GM19467 (cell line): Measurements from ENCODE around the gene IL1RAPL2.

ENCODE experiments used
- ATAC-seq: cut with Tn5 transposase; IDR thresholded peaks from one replicate; pipeline ENCODE4 v1.9.1; 2021; ENCODE audit warnings: mild to moderate bottlenecking, moderate library complexity; ENCODE audit not compliant: unreplicated experiment

IL1RAPL2 gene

DNA sequence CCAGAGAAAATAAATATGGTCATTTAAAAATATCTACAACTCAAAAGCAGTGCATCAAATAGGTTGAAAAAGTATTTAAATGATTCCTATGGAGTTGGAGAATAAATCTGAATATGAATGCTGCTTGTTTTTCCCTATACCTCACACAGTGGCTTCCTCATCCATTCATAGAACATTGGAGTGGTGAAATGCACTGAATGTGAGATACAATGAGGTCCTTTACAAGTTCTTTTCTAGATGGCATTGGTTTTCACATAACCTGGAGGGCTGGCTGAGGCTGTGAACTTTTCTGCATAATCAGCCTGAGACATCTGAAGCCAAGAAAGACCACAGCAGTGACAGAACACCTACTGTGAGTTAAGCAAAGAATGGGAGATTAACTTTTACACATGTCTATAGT, 977.3 kb downstream of the IL1RAPL2 start:
- no peak for ATAC-seq

DNA sequence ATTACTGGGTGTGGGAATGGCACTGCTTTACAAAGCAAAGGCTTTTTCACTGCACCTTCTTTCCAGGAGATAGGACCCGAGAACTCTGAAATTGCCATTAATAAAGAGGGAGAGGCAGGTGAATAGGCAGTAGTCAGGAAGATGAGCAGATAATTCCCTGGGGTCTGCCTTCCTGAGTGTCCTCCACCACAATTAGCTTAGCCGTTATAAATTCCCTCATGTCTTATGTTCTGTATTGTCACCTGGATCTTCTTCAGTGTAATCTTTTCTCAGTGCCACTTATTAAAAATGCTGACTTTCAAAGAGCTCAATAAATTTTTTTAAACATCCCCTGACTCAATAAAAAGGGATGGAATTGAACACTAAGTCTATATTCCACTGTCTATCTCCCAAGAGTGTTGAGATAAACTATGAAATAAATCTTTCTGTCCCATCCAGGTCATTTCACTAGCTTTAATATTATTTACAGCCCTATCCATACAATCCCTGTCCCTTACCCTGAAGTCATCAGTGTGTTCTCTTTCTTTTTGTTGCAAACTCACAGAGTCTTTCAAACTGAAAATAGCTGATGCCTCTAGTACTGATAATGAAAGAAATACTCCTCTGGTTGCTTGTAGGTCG, 984.2 kb downstream of the IL1RAPL2 start:
- no peak for ATAC-seq

DNA sequence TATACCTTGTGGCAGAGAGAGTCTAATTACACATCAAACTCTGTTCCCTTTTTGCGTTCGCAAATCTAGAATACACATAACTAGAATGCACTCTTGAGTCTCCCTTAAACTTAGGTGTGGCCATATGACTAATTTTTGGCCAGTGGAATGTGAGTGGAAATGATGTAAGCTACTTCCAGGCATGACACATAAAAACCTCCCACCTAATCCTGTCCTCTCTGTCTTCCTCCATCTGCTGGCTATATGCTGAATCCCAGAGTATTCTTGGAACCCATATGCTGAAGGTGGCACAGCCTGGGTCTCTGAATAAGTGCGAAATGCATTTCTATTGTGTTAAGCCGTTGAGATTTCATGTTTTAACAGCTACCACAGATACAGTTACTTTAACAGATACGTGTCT, 986.4 kb downstream of the IL1RAPL2 start:
- ATAC-seq, result no peak

DNA sequence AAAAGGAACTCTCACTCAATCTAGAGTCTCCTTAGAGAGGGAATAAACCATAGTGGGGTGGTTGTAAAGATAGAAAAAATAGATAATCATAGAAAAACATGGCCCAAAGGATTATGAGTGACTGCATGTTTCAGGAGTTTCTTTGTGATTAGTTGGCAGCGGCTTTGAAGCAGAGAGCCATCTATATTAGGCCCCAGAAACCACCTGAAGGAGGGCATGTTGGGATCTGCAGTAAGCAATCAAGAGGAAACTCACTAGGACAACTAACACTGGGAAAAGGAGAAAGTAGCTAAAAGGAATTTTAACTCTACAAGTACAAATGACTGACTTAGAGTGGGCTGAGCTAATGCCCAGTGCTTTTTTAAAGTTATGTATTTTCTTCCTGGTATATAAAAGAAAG, 987.1 kb downstream of the IL1RAPL2 start:
- ATAC-seq, result no peak

DNA sequence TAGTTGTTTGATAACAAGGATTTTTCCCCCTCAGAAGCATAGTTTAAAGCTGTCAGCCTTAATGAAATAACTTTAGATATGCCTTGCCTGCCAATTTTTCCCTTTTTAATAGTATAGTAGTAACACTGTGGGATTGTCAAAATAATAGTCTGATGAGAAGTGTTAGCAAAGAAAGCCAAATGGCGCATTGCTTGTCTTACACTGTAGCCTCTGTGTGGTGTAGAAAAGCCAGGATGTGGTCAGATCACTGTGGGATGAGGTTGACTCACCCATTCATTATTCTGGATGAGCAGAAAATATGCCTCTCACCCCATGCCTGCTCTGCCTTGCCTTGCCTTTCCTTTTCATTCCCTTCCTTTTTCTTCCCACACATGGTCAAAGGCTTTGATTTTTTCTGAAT, 998.5 kb downstream of the IL1RAPL2 start:
- ATAC-seq, result no peak

DNA sequence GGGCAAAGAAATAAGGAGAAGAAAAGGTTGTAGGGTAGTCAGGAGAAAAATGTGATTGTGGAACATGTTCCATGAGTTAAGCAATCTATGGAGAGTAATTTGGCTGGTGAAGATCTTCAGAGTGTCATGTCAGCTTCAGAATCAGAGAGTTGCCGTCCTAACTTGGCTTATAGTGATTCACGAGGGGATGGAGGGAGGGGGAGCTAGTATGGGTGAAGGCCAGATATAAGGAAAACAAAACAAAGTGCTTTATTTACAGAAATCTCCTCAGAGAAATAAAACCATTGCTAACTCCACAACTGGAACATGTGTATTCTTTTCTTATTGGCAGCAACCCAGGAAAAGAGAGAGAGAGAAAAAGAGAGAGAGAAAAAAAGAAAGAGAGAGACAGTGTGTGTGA, 999.9 kb downstream of the IL1RAPL2 start:
- no peak for ATAC-seq

DNA sequence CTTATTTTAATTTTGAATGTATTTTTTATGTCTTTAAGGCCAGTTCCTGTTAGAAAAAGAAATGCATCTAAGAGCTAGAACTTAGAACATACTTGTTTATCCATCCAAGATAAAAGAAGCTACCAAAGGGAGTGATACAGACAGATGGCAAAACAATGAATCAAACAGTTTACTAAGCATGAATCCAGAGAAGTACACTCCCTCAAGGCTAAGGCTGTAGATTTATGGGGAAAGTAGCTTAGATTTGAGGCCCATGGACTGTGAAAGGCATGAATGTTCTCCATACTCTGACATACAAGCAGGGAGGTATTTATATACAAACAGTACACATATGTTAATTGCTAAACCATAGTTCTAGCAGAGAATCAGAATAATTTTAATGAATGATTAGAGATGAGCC, 1001.1 kb downstream of the IL1RAPL2 start:
- ATAC-seq, result no peak

DNA sequence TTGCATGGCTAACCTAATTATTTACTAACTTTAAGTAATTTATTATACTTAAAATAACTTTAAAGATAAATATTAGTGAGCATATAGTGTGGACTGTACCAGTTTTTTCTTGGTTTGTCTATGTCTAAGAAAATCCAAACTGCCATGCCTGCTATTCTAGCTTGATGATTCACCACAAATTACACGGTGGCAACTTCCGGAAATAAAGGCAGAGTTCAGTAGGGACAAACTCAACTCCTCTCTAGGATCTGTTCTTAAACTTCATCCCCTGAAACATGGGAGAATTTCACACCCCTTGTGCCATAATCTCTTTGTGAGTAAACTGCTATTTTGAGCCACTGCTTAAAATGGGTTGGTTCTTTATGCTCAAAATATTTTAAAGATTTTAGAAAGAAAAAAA, 1042.7 kb downstream of the IL1RAPL2 start:
- ATAC-seq, result no peak

DNA sequence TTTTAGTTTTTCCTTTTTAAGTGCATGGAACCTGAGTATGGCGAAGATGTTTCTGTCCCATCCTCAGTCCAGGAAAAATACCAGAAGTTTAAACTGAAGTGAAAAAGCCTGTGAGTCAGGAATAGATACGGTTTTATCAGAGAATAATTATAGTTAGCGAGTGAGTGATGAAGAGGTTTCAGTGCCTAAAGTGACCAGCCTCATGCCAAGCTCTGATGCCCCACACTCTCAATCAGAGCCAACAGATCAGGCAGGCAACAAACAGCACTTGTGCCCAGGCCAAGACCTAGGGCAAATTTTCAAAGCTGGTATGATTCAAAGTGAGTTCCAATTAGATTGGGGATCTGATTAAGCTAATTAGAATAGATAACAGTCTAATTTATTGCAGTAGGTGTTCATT, 1043.5 kb downstream of the IL1RAPL2 start:
- ATAC-seq, result no peak

DNA sequence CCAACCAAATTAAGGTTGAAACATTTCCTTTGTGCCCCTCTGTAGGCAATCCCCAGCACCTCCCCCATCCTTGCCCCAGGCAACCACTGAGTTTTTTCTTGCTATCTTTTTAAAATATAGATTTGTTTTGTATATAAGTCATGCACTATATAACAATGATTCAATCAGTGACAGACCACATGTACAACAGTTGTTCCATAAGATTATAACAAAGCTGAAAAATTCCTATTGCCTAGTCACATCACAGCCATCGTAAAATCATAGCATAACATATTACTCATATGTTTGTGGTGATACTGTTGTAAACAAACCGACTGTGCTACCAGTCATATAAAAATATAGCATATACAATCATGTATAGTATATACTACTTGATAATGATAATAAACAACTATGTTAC, 1044.4 kb downstream of the IL1RAPL2 start:
- ATAC-seq, result no peak

DNA sequence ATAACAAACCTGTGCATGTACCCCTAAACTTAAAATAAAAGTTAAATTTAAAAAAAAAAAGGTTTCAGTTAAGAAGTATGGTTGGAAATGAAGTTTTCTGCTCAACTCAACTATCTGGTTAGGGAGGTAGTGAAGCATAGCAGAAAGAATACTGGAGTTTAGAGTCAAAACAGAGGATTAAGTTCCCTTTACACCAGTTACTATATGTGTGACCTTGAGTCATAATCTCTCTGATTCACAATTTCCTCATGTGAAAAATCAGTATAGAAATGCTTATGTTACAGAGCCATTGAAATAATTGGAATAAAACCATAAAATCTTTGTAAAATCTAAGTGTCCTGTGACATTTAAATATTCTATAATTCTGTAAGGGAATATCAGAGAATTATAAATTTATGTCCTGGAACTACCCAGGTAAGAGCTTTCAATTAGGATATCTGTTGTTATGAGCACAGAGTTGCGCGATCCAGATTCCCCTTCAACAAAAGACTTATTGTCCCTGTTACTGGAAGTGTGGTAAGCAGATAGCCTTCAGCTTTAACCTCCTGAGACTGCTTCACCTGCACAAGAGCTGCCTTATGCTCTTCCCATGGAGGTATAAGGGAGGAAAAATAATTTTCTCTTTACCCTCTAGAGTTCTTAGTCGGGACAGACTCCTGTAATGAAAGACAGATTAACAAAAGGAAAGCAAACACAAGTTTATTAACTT, 1052.5 kb downstream of the IL1RAPL2 start:
- no peak for ATAC-seq

DNA sequence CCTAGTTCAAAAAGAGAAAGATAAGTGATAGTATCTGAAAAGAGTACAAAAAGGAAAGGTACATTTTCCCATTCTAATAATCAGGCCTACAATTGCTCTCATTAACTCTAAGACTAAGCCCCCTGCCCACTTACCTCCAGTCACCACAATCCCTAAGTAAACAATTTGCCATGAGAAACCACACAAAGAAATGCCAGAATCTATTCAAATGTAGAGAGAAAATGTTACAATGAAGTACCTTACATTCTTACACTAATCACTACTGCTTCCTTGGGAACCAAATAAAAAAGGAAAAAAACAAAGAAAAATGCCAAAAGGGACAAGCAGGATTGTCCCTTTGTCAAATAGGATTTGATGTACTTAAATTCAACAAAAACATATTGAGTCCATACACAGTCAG, 1068.2 kb downstream of the IL1RAPL2 start:
- no peak for ATAC-seq

DNA sequence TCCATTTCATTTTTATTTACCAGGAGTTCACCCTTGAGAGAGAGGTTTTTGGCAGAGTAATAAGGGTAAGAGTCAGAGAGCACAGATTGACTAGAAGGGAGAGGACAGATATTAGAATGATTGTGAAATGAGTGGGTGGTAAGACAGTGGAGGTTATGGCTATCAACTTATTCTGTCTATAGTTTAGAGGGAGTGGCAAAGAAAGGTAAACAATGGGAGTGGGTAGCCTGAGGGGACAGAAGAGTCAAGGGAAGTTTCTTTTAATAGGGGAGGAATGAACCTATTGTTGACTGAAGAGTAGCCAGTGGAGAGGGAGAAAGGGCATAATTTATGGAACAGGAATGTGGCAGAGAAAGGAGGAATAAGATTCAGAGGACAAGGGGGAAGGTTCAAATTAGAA, 1069.8 kb downstream of the IL1RAPL2 start:
- ATAC-seq, result no peak

DNA sequence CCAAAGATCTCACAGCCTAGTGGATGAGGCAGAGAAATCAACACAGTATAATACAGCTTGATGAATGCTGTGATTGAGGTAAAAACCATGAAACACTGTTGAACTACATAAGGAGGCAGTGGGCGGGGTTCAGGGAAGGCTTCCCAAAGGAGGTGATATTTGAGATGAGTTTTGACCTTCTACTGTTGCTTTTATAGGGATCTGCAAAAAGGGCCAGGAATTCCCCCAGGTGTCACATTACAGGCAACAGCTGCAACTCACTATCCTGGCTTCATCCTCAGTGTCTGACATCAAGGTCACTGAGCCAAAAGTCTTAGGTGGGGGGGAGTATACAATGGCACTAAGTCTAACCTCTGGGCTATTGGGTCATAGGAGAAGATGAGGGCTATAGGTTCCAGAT, 1070.7 kb downstream of the IL1RAPL2 start:
- ATAC-seq, result no peak

DNA sequence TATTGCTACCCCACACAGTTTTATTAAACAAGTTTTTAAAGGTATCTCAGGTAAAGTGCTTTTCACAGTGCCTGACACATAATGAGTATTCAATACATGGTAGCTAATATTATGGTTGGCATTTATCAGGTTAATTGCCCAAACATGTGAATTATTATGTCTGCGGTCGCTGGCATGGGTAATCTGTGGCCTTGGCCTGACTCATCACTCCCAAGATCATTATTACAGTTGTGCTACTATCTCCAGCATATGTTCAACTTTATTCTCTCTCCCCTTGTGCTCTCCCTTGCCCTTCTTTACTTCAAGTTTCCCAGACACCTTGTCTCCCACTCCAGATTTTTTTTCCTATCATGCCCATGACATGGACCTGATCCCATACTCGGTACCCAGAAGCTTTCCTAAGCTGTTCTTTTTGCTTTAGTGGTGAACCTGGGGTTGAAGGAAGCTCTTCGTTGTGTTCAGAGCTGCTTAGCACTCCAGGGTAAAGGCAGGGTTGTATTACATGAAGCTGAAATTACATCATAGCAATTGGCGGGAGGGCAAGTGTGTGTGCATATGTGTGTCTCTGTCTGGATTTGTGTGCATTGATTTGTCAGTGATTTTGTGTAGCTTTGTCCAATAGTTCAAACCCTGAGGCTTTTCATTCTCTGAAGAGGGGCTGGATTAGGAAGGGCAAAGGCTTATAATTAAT, 1079.8 kb downstream of the IL1RAPL2 start:
- no peak for ATAC-seq

DNA sequence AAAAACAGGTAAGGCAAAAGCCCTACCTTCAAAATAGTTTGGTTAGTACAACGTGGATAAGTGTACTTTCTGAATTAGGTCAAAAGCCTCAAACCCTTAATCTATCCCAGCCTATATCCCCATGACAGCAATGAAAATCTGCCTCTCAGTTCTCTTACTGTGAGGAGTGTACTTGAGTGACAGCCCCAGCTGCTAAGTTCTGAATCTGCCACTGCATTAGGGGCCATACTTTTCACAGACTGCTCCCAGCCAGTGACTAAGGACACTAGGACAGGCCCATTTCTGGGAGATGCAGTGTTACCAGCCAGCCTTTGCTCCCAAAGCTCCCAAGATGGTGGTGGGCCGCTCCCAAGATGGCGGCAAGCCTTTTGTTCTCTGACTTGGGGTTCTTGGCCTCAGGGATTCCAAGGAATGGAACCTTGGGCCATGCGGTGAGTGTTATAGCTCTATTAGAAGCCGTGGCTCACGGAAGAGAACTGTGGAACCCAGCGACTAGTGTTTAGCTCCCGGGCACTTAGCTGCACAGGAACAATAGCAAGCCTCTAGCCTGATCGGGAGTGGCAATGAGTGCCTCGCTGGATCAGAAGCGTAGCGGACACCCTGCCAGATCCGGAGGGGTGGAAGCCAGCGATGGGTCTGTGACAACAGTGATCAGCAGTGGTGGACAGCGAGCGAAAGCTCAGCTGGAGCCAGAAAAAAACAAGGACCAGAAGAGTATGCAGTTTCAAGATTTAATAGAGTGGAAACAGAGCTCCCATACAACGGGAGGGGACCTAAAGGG, 1080.8 kb downstream of the IL1RAPL2 start:
- ATAC-seq, result no peak

DNA sequence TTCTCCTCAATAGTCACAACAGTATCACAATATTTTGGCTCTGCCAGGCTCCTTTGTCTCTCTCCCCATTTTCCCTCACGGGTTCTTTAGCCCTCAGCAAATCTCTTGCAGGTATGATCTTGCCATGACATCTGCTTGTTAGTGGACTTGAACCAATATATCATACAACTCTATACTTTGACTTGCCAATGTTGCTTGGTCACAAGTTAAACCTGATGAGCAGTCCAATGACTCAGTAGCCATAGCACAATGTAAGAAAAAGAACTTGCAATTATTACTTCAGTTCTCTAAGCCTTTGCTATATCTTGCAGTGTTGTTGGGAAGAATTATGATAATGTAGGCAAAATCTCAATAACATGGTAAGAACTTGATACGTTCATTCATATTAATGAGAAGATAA, 1081.8 kb downstream of the IL1RAPL2 start:
- ATAC-seq, result no peak

DNA sequence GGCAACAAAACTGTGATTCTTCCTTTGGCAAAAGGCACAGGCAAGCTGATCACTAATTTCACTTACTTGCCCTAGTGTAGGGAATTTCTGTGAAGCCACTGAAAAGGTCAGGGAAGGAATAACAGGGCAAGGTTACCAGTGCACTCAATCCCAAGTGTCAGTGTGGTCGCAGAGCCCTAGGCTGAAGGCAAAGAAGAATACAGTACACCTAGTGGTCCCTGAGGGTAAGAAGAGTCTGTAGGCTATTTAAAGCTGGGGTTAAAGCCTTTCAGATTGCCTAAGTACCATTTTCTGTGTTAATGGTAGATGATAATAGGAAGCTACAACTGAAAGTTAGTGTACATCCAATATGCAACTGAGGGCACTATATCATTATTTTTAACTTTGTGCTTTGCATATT, 1082.7 kb downstream of the IL1RAPL2 start:
- no peak for ATAC-seq

DNA sequence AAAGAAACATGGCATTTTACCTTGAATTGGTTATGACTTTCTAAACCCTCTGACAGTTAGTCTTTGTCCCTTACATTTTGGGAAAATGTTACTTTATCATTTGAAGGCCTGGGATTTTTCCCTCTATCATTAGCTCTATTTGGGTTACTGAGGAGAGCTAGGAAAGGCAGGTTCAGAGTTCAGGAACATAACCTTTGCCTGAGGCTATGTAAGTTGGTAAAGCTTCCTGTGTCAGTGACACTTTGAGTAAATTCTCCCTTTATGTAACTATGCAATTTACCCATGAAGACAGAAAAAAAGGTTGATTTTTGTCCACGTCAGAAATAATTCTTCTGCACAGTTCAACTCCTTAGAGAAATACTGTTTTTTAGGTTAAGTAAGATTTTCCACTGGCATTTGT, 1084.6 kb downstream of the IL1RAPL2 start:
- ATAC-seq, result no peak

DNA sequence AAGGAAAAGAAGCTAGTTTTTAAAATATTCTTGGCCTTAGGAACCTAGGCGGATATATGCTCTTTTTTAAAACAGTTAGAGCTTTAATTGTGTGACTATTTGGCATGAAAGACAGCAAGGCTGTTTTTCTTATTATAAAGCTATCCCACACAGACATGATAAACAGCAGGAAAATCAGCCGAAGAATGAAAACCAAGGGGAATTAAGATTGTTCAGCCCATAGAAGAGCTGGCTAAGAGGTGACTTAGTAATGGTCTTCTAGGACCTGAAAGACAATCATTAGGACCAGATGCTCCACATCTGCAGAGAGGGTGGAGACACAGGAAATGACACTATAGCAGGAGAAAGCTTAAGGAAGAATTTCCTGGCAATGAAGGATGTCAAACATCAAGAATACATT, 1085.0 kb downstream of the IL1RAPL2 start:
- no peak for ATAC-seq

DNA sequence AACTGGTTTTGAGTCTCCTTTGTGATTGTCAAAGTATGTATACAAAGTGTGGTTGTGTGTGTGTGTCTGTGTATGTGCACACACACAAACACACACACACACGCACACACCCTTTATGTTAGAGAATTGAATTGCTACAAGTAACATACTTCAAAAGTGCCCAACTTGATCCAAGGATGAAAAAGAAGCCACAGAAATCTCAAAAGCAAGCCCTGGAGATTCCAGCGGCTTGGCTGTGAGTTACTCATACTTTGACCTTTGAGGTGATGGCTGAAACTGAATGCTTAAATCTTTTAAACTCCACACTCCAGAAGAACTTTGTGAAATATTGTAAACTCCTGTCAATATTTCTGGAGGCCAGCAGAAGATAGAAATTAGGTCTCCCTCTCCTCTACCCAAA, 1087.9 kb downstream of the IL1RAPL2 start:
- no peak for ATAC-seq

DNA sequence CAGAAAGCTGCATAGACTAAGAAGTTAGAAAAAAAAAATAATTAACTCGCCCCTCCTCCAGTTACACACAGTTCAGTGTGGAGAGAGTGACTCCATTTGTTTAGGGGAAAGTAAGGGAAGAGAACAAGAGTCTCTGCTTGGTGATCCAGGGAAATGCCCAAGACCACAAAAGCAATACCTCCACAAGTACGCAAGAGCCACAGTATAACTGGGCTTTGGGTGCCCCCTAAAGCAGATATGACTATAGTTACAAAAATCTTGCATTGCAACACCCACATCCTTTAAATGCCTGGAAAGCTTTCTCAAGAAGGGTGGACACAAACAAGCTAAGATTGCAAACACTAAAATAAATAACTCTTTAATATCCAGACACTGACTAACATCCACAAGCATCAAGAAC, 1092.1 kb downstream of the IL1RAPL2 start:
- no peak for ATAC-seq
